OCI-LY1 (cell line): ENCODE data around the gene MUC6.

Source experiments
- CTCF ChIP-seq: fragments of 200-600 bp; sonication (generic), shearing (Covaris generic); IDR thresholded peaks from 2 replicates; pipeline ENCODE4 v1.5.1; 2017; ENCODE audit warnings: mild to moderate bottlenecking, antibody characterized with exemption, low read length, moderate library complexity, mixed read lengths
- EZH2 ChIP-seq: fragments of 200-600 bp; sonication (generic), shearing (Covaris generic); IDR thresholded peaks from 2 replicates; pipeline ENCODE4 v1.8.0; 2017; ENCODE audit warnings: borderline replicate concordance, mixed run types, mild to moderate bottlenecking, antibody characterized with exemption, low read length, moderate library complexity, mixed read lengths

GRCh38 chr11:1032310-1032891, 4.1 kb downstream of the MUC6 start:
- TF ChIP-seq CTCF (no peak), EZH2 (no peak)
